HG03520 (cell line): Measurements from ENCODE around the gene CYFIP2.

Experiments used
- ATAC-seq: cut with Tn5 transposase; IDR thresholded peaks from one replicate; pipeline ENCODE4 v1.9.1; 2021; ENCODE audit warnings: mild to moderate bottlenecking, moderate library complexity; ENCODE audit not compliant: unreplicated experiment

Gene CYFIP2

GRCh38 chr5:157352756-157353340, 86.9 kb downstream of the CYFIP2 start:
- no peak for ATAC-seq

GRCh38 chr5:157354800-157355199, 88.9 kb downstream of the CYFIP2 start:
- no peak for ATAC-seq

GRCh38 chr5:157356576-157356975, 90.7 kb downstream of the CYFIP2 start:
- no peak for ATAC-seq

- ATAC-seq, result no peak
Measured at GRCh38 chr5:157357823-157358222, 91.9 kb downstream of the CYFIP2 start.

- no peak for ATAC-seq
Measured at GRCh38 chr5:157358871-157359270, 92.9 kb downstream of the CYFIP2 start.

- ATAC-seq, result no peak
Measured at GRCh38 chr5:157359356-157360055, 93.6 kb downstream of the CYFIP2 start.

- ATAC-seq, result no peak
Measured at GRCh38 chr5:157362012-157362411, 96.1 kb downstream of the CYFIP2 start.

GRCh38 chr5:157362502-157362901, 96.6 kb downstream of the CYFIP2 start:
- ATAC-seq, result no peak

- ATAC-seq, result no peak
Measured at GRCh38 chr5:157362982-157363381, 97.1 kb downstream of the CYFIP2 start.

- no peak for ATAC-seq
Measured at GRCh38 chr5:157365732-157366131, 99.8 kb downstream of the CYFIP2 start.

GRCh38 chr5:157366741-157367674, 101.1 kb downstream of the CYFIP2 start:
- no peak for ATAC-seq

GRCh38 chr5:157369507-157369906, 103.6 kb downstream of the CYFIP2 start:
- ATAC-seq, result no peak

- no peak for ATAC-seq
Measured at GRCh38 chr5:157370967-157371366, 105.0 kb downstream of the CYFIP2 start.

- ATAC-seq, result no peak
Measured at GRCh38 chr5:157371655-157372471, 105.9 kb downstream of the CYFIP2 start.

- ATAC-seq, result no peak
Measured at GRCh38 chr5:157372472-157372822, 106.5 kb downstream of the CYFIP2 start.

- ATAC-seq, result no peak
Measured at GRCh38 chr5:157378509-157378908, 112.6 kb downstream of the CYFIP2 start.

GRCh38 chr5:157379983-157380382, 114.1 kb downstream of the CYFIP2 start:
- ATAC-seq, result no peak

- no peak for ATAC-seq
Measured at GRCh38 chr5:157381746-157382145, 115.8 kb downstream of the CYFIP2 start.

GRCh38 chr5:157382996-157383800, 117.3 kb downstream of the CYFIP2 start:
- ATAC-seq, result no peak
